GM19351 (cell line): Measurements from ENCODE around the gene USHBP1.

Experiments
- ATAC-seq: cut with Tn5 transposase; IDR thresholded peaks from one replicate; pipeline ENCODE4 v1.9.1; 2021; ENCODE audit warnings: mild to moderate bottlenecking, moderate library complexity; ENCODE audit not compliant: unreplicated experiment

The USHBP1 gene

DNA sequence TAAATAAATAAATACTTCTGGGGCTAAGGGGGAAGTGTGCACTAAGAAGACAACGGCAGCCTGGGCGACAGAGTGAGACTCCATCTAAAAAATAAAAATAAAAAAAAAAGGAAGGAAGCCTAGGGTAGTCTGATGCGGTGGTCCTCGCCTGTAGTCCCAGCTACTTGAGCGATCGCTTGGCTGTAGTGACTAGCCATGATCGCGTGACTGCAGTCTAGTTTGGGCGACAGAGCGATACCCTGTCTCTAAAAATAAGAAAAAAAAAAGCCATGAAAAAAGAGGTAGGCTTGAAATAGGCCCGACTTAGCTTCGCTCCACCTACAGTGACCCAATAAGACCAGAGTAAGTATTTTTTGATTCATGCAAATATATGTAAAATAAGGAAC, 2.0 kb upstream of the USHBP1 start:
- ATAC-seq = peak; percentile 35

GRCh38 chr19:17266026-17266425, 1.5 kb upstream of the USHBP1 start:
- ATAC-seq = no peak

DNA sequence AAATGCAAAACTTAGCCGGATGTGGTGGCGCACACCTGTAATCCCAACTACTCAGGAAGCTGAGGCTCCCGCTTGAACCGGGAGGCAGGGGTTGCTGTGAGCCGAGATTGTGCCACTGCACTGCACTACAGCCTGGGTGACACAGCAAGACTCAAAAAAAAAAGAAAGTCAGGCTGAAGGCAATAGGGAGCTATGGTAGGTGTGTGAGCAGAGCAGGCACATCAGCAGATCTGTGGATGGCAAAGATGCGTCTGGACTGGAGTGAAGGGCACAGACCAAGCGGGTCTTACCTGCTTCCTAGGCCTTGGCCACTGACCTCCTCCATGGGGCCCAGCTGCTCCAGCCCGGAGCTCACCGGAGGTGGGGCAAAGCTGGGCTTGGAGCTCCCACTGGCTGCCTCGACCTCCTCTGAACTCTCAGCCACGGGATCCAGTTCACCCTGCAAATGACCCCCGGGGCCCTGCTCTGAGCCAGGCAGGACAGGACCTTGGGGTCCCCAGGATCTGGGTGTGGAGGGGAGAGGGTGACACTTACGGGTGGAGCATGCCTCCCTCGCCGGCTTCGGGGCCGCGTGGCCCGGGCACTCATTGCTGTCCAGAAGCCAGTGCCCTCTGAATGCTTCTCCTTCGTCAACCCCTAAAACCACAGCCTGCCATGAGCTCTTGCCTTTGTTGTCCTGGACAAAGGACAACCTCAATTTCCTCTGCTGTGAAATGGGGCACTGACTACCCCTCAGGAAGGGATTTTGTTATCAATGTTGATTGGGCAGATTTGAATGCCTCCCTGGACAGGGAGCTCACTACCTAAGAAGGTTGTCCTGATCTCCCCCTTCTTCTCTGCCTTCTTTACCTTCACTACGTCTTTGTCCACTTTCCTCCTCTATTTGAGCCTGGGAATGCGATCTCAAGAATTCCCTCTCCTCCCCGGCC, 569 bp downstream of the USHBP1 start:
- ATAC-seq = no peak

- ATAC-seq = no peak
Observed at GRCh38 chr19:17262557-17262956, 2.0 kb downstream of the USHBP1 start.

- ATAC-seq = peak; percentile 79
Observed at GRCh38 chr19:17260842-17261325, 3.7 kb downstream of the USHBP1 start.

- ATAC-seq = no peak
Observed at GRCh38 chr19:17259934-17260333, 4.6 kb downstream of the USHBP1 start.

DNA sequence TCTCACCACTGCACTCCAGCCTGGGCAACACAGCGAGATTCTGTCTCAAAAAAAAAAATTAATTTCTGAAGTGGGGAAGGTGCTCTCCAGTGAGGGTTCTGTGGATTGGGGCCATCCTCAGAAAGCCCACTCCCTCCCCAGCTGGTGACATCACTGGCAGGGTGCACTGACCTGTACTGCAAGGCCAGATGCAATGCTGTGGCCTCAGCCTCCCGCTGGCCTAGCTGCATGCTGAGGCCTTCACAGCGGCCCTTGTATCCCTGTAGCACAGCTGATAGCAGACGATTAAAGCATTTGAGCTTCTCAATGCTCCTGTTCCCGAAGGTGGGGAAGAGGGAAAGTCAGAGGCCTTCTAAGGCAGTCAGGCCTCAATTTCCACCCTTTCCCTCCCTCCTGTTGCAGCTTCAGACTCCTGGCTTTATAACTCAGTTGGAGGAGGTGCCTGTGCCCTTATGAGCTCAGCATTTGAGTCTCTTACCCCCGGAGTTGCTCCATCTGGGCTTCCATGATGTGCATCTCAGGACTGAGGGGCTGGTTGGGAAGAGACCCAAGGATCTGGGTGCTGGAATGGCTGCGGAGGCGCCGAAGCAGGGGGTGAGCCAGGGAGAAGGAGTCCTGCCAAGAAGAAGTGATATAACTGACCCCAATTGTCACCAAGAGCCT, 5.3 kb downstream of the USHBP1 start:
- no peak for ATAC-seq

- ATAC-seq = no peak
Observed at GRCh38 chr19:17256130-17256529, 8.4 kb downstream of the USHBP1 start.

GRCh38 chr19:17255150-17255621, 9.4 kb downstream of the USHBP1 start:
- no peak for ATAC-seq

GRCh38 chr19:17254636-17255035, 9.9 kb downstream of the USHBP1 start:
- no peak for ATAC-seq

DNA sequence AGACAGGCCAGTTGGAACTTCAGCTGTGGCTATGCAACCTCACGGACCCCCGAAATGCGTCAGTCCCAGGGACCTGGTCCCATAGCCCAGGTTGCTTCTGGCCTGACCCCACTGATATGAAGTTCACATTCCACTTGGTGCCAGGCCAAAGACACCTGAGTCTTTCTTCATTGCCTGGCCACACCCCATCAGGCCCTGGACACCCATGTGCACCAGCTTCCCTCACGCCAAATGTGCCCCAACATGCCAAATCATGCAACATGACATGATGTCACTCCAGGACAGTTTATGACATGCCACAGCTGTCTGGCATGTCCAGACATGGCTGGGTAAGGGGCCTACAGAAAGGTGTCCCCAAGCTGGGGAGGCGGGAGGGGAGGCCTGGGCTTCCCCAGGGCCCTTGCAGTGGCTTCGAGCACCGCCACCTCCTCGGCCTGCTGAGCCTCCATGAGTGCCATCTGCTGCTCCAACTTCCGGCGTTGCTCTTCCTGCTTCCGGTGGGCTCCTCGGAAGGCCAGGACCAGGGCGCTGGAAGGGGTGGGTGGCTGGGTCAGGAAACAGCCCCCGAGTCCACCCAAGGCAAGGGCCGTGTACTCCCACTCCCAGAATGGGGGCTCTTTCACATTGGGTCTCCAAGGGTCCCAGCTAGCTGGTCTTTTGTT, 14.5 kb downstream of the USHBP1 start:
- ATAC-seq = no peak

- no peak for ATAC-seq
Observed at GRCh38 chr19:17248011-17248776, 16.4 kb downstream of the USHBP1 start.

DNA sequence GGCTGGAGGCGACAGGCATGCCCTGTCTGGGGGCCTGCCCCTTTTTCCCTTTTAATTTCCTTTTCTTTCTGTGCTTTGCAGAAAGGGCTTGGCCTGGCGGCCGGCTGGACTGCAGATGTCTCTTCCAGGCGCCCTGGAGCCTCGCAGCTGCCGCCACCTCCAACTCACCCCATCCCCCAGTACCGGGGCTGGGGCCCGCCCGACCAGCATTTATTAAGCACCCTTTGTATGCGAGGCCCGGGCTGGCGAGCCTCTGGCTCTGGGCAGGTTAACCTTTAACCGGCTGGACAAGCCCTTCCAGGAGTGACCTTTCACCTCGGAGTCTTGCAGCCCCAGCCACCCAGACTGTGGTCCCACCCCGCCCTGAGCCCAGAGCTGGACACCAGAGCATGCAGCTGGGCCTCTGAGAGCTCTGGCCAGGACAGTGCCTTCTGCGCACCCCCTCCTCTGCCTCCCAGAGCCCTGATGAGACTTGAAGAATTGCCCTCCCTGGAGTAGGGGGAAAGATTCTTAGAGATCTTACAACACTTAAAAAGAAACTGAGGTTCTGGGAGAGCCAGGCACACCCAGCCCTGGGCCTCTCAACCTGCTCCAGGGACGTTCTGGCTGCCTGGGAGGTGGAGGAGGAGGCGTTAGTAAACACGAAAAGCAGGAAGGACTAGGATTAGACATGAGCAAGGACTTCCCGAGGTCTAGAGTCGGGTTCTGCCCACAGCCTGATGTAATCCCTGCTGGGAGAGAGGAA, 17.7 kb downstream of the USHBP1 start:
- no peak for ATAC-seq

- ATAC-seq = no peak
Observed at GRCh38 chr19:17245535-17245984, 19.0 kb downstream of the USHBP1 start, which contains the start of gene NR2F6. Gene NR2F6, minus strand, starts transcription at chr19:17245919. Its CDS starts 699 bp downstream, at chr19:17245220.

DNA sequence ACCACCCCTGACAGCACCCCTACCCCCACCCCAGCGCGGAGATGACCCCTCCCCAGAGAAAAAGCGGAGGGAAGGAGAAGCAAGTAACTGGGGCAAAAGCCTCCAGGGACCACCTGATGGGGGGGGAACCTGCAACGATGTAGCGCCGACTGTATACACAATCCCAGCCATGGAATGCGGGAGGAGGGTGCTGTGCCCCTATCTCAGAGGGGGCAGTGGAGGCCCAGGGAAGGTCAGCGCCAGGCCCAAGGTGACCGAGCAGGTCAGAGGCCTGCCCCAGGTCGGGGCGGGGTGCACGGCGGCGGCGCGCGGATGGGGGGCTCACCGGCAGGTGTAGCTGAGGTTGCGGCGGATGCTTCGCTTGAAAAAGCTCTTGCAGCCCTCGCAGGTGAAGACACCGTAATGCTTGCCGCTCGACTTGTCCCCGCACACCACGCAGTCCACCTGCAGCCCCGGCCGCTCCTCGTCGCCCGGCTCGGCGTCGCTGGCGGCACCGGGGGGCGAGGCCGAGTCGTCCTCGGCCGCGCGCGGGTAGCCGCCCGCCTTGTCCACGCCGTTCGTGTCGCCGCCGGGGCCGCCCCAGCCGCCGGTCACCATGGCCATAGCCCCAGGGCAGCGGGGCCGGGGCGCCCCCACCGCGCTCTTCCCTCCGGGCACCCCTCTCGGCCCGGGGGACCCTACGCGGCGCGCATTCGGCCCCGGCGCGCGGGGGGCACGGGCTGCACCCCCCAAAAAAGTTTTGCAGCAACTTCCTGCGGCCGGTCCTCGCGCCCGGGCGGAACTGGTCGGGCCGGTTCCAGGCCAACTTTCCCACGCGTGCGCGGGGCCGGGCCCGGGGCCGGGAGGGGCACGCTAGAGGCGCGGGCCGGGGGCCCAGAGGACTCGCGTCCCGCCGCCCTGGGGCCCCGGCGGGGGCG, 19.7 kb downstream of the USHBP1 start:
- ATAC-seq = no peak

GRCh38 chr19:17243830-17244617, 20.5 kb downstream of the USHBP1 start:
- no peak for ATAC-seq

GRCh38 chr19:17243211-17243829, 21.2 kb downstream of the USHBP1 start:
- ATAC-seq = no peak
